ENCODE data around the gene FAM184A. TPM values are rescaled to one million over a fixed set of nuclear protein-coding genes. Genes with fewer than 3 reads are reported as not detected.

Gene FAM184A
- total RNA-seq, 1 donor from 2014 or later, result 3.1 TPM

DNA sequence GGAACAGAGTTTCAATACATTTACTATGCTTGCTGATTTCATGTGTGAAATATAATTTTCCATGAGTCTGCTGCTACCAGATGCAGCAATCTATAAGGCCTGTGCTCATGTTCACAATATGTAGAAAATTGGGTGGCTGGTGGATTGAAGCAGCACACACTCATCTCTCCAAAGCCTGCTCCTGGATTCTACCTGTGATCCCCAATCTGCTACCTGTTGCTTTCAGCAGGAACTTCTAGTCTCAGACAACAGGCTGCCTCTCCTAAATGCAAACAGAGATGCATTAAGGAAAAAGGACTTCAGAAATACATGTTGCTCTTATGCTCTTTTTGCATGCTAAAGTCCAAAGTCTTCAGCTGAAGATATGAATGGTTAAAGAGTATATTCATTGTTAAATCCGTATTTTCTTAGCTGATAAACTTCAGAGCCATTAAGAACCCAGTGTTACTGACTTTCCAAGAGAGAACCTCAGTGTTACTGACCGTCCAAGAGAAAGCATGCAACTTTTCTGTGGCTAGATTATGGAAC, 112.6 kb downstream of the FAM184A start:
- H3K4me1 ChIP-seq, result no peaks in the 10 kb centered on the region
- TF ChIP-seq, protein P1, sequence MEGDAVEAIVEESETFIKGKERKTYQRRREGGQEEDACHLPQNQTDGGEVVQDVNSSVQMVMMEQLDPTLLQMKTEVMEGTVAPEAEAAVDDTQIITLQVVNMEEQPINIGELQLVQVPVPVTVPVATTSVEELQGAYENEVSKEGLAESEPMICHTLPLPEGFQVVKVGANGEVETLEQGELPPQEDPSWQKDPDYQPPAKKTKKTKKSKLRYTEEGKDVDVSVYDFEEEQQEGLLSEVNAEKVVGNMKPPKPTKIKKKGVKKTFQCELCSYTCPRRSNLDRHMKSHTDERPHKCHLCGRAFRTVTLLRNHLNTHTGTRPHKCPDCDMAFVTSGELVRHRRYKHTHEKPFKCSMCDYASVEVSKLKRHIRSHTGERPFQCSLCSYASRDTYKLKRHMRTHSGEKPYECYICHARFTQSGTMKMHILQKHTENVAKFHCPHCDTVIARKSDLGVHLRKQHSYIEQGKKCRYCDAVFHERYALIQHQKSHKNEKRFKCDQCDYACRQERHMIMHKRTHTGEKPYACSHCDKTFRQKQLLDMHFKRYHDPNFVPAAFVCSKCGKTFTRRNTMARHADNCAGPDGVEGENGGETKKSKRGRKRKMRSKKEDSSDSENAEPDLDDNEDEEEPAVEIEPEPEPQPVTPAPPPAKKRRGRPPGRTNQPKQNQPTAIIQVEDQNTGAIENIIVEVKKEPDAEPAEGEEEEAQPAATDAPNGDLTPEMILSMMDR (IDR thresholded peaks at IDR 0.05), result no peak
- intact Hi-C loops (cut with DNase I), result no loop called here
- H3K36me3 ChIP-seq, result no peaks in the 10 kb centered on the region
- no peaks in the 10 kb centered on the region for H3K27me3 ChIP-seq
- H3K9me3 ChIP-seq, result no peaks in the 10 kb centered on the region
- no peak for DNase-seq (ENCODE audit: low spot score in 2 of 2)
- no peak overlapping the region for H3K27ac ChIP-seq
- H3K4me3 ChIP-seq, result no peak overlapping the region

DNA sequence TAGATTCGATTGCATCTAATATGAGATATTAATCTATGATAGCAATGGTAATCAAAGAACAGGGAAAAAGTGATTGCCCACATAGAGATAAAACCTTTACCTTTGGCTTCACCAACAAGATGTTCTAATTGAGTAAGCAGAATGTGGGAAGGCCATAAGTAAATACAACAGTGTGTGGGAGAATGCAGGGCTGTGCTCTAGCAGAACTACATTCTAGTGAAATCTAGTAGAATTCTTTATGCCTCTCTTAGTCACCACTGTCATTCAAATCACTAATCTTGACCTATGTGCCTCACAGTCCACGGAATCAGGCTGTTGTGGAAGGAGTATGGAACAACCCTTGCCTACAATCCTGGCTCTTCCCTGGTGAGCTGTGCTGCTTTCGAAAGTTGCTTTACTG, 113.1 kb downstream of the FAM184A start:
- TF ChIP-seq, protein P1 (IDR thresholded peaks at IDR 0.05), result no peak
- no peaks in the 10 kb centered on the region for H3K27me3 ChIP-seq
- no peak overlapping the region for H3K27ac ChIP-seq
- intact Hi-C loops (cut with DNase I), result no loop called here
- no peak overlapping the region for H3K4me3 ChIP-seq
- H3K4me1 ChIP-seq, result no peaks in the 10 kb centered on the region
- DNase-seq (ENCODE audit: low spot score in 2 of 2), result no peak
- no peaks in the 10 kb centered on the region for H3K36me3 ChIP-seq
- no peaks in the 10 kb centered on the region for H3K9me3 ChIP-seq

DNA sequence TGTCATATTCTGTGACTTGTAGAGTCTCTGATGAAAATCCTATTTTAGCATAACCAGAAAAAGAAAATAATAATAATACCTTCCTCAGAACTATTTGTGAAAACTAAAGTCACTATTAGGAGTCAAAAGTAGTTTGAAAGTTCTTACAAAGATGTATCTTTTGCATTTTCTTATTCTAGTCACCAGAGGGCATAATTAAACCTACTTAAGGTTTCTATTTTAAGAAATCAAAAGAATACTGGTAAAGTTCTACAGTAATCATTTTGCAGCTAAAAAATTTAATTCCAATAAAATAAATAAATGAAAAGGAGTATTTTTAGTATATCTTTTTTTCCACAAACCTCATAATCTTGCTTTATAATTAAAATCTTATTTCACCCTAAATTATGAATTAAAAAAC, 115.5 kb downstream of the FAM184A start:
- H3K27ac ChIP-seq, result no peak overlapping the region
- DNase-seq (ENCODE audit: low spot score in 2 of 2), result no peak
- intact Hi-C loops (cut with DNase I), result no loop called here
- no peaks in the 10 kb centered on the region for H3K4me1 ChIP-seq
- H3K27me3 ChIP-seq, result no peaks in the 10 kb centered on the region
- no peaks in the 10 kb centered on the region for H3K36me3 ChIP-seq
- TF ChIP-seq, protein P1 (IDR thresholded peaks at IDR 0.05), result peak in 1 of 3 experiments; percentile 33
- H3K9me3 ChIP-seq, result no peaks in the 10 kb centered on the region
- no peak overlapping the region for H3K4me3 ChIP-seq

DNA sequence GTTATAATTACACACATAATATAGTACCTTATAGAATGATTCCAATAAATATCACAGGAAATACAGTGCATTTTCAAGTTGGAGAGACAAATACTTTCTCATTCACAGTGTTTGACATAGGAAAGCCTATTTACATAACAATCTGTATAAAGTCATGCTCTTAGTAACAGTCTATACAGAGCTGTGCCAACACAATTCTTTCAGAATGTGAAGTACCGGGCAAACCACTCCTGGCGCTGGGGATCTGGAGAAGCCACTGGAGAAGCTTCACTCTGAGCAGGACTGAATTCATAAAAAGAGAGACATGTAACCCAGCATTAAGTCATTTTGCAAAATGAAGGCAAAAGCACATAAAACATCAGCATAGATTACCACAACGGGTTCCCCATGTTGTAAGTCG, 118.6 kb downstream of the FAM184A start:
- no peaks in the 10 kb centered on the region for H3K4me1 ChIP-seq
- TF ChIP-seq, protein P1 (IDR thresholded peaks at IDR 0.05), result no peak
- no peak for DNase-seq (ENCODE audit: low spot score in 2 of 2)
- no peak overlapping the region for H3K27ac ChIP-seq
- no peak overlapping the region for H3K4me3 ChIP-seq
- H3K36me3 ChIP-seq, result no peaks in the 10 kb centered on the region
- intact Hi-C loops (cut with DNase I), result no loop called here
- no peaks in the 10 kb centered on the region for H3K9me3 ChIP-seq
- no peaks in the 10 kb centered on the region for H3K27me3 ChIP-seq

DNA sequence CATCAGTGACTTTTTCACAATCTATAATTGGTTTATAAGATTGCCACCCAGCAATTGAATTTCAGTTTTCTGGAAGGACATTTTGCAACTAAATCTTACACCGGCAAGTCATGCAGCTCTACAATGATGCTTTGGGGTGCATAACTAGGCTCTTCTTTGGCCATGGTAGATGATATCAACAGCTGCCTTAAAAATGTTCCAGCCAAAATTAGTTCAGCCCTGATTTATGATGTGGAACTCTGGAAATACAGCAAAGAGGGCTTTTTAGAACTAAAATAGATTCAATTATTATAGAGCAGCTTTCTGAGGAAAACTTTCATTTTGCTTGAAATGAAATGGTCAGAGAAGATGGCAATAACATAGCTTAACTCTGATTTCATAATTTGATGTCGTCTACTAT, 125.1 kb downstream of the FAM184A start:
- Histone ChIP-seq H3K36me3 (no peaks in the 10 kb centered on the region), H3K9me3 (peaks cover 0 to 27% of the 10 kb centered on the region in 2 donors), H3K4me1 (no peaks in the 10 kb centered on the region), H3K27me3 (no peaks in the 10 kb centered on the region), H3K4me3 (no peak overlapping the region), H3K27ac (no peak overlapping the region)
- TF ChIP-seq, protein P1 (IDR thresholded peaks at IDR 0.05), result no peak
- intact Hi-C loops (cut with DNase I), result no loop called here
- no peak for DNase-seq (ENCODE audit: low spot score in 2 of 2)

DNA sequence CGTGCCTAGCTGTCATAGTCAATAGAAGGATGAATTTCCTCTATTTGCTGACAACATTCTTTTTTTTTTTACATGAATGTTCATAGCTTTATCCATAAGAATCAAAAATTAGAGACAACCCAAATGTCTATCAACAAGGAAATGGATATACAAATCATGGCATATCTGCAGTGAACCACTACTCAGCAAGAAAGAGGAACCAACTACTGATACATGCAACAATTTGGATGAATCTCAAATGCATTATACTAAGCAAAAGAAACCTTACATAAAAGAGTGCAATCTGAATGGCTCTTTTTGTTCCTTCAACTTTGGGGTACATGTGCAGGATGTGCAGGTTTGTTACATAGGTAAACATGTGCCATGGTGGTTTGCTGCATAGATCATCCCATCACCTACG, 125.8 kb downstream of the FAM184A start:
- Histone ChIP-seq H3K36me3 (no peaks in the 10 kb centered on the region), H3K9me3 (peaks cover 4 to 30% of the 10 kb centered on the region in 2 donors), H3K4me3 (no peak overlapping the region), H3K4me1 (no peaks in the 10 kb centered on the region), H3K27me3 (no peaks in the 10 kb centered on the region), H3K27ac (no peak overlapping the region)
- TF ChIP-seq, protein P1 (IDR thresholded peaks at IDR 0.05), result no peak
- intact Hi-C loops (cut with DNase I), result no loop called here
- DNase-seq (ENCODE audit: low spot score in 2 of 2), result no peak
